Activated T-cell treated with anti-CD3 and anti-CD28 coated beads for 24 hours (primary cell): ENCODE data around the gene CYREN.
"Not testable (repeated sequence)": the region's sequence is repeated elsewhere in the genome, so short reads cannot be mapped to it uniquely, and the experiment has no call there.

Source experiments
- DNase-seq: peaks from one replicate; pipeline ENCODE4 v3.0.0-alpha.2; 2020; ENCODE audit warnings: low read depth

The CYREN gene

DNA sequence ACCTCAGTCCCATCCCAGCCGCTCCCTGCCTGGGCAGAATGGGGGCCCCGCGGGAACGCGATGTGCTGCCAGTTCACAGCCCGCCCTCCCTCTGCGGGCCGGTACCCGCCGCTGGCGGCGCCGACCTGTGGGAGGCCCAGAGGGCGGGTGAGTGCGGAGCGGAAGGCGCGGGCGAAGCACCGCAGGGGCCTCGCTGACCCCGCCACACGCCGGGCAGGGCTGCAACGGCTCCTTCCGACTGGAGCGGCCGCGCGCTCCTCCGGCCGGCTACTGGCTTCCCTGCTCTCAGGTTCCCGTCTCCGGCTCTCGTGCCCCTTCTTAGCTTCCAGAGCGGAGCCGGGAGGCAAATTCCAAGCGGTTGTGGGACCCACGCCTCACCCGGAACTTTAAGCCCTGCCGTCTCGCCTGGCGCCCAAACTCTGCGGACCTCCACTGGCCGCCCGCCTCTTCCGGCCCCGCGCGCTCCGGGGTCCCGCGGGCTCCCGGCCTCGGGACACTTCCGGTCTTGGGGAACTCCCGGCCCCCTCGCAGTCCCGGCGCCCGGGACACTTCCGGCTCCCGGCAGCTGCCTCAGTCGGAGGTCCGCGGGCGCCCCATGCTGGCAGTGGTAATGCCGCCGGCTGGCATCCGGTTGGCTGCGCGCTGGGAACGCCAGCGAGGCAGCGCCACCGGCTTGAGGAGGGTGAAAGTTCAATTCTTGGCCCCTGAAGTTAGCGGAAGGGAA lies at the start of gene CYREN:
TSS of gene CYREN (minus strand) at position 434 of the 724 bp plus-strand sequence. CDS start 1,785 bp downstream, outside the sequence.
- DNase-seq, result peak; percentile 93

DNA sequence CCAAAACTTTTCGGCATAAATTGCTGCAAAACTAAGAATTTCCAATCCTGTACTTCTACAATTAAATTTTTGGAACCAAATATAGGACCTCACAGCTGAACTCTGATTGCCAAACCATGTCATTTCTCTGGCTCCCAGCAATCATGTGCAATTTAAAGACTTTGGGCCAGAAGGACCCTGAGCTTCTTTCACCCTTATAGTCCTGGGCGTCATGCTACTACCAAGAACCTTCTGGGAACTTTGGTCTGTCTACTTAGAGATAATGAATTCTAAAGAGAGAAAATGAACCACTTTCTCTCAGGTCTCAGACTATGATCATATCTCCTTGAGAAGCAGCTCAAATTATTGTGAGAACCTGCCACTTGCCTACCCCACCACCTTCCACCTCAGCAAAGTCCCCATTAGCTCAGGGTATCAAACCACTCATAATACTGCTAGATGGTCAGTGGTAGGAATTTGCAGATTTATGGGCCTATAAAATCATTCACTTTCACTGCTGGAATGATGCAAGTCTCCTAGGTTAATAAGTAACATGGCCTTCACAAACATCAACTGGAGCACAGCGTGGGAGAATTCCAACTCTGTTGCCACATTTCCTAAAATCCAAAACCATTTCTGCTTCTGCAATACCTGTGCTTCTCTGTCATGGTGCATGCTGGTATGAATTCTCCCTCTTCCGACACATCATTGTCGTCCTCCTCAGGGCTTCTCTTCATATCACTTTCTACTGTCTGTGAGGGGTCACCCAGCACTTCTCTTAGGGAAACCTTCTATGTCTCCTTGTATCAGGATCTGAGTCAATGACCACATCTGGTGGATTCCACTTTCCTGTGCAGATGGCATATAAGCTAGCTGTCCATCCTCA lies 47.4 kb upstream of the CYREN start:
- no peak for DNase-seq

- DNase-seq, result no peak
These were observed 45.2 kb upstream of the CYREN start for GRCh38 chr7:135215698-135216097.

- DNase-seq, result no peak
These were observed 44.7 kb upstream of the CYREN start for GRCh38 chr7:135215180-135215579.

- no peak for DNase-seq
These were observed 43.3 kb upstream of the CYREN start for GRCh38 chr7:135213831-135214230.

DNA sequence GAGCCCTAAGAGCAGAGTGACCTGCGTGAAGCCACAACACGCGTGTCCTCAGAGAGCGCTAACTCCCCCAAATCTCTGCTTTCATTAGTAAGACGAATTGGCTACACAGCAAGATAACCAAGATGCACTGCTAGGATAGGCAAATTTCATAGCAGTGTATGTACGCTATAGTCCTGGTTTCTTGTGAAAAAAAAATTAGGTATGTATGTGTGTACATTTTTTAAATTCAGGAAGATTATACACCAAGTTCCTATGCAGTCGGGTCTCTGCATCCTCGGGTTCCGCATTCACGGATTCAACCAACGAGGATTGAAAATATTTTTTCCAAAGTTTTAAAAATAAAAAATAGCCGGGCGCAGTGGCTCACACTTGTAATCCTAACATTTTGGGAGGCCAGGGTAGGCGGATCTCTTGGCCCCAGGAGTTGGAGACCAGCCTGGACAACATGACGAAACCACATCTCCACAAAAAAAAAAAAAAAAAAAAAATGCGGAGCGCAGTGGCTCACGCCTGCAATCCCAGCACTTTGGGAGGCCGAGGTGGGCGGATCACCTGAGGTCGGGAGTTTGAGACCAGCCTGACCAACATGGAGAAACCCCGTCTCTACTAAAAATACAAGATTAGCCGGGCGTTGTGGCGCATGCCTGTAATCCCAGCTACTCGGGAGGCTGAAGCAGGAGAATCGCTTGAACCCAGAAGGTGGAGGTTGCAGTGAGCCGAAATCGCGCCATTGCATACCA lies 41.6 kb upstream of the CYREN start:
- DNase-seq, result not testable (repeated sequence)

GRCh38 chr7:135211179-135211945 lies 40.9 kb upstream of the CYREN start, which contains the start of gene WDR91:
Gene WDR91, minus strand, starts transcription at chr7:135211526. Its CDS starts 24 bp downstream, at chr7:135211502.
- peak; percentile 97 for DNase-seq

DNA sequence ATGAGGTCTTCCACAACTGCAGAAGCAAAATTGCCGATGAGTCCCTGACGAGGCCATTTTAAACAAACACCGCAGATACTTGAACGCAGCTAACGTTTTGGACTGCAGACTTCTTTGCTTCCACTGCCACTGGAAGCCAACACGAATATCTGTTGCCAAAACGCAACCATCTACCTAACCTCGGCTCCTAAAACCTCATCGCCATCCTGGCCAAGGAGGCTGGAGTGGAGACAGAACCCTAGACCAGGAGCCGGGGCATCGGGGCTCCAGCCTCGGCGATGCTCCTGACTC lies 40.3 kb upstream of the CYREN start:
- DNase-seq, result peak; percentile 15

DNA sequence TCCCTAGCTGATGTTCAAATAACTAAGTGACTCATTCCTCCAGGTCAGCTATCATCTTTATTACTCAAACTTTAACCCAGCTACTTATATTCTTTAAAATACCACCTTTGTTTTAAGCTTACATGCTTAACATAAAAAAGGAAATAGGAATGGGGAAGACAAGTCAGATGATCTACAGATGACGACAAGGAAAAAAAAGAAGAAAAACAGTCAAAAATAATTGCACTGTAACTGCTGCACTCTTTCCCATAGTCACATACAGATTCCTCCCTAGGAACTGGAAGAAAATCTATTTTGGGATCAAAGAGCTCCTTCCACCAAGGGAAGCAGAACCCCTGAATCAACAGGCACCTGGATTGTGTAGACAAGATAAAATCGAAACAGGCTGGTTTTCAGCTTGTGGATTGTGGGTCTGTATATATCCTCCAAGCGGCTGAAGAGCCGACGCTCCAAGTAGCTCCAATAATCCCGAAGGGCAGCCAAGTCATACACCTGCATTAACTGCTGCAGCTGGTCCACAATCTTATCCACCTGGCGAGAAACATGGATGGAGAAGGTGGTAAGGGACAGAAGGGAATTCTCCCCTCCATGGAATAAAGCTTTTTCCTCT lies 38.8 kb upstream of the CYREN start:
- DNase-seq, result no peak

- DNase-seq, result no peak
These were observed 37.7 kb upstream of the CYREN start for GRCh38 chr7:135208102-135208793.

- no peak for DNase-seq
These were observed 37.0 kb upstream of the CYREN start for GRCh38 chr7:135207406-135208101.

- no peak for DNase-seq
These were observed 36.5 kb upstream of the CYREN start for GRCh38 chr7:135206941-135207391.

DNA sequence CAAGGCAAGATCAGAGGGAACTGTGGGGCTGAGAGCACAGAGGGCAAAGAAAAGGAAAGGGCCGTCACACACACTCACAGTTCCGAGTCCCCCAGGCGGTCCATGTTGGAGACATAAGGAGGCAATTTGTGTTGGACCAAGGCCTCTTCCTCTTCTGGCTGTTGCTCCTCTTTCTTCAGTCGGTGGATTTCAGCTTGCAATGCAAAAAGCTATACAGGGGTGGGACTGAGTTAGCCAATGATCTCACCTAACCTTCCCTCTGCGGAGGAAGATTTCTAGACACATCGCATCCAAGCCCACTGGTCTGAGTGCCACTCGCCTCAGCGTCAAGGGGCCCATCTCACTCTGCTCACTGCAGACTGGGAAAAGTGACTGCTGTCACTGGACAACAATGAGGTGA lies 35.3 kb upstream of the CYREN start:
- DNase-seq, result no peak

DNA sequence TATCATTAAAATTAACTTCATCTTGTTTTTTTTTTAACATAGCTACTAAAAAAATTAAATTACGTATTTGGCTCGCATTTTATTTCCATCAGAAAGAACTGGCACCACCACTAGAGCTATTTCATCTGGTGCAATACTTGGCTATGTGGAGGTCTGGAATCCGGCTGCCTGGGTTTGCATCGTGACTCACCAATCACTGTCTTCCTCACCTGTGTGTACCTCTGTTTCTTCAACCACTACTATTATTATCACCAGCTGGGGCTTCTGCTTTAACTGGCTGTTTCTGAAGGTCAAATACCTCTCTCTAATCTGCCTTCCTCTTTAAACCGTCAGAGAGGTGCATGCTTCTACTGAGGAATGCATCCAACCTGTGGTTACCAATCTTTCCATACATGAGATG lies 34.4 kb upstream of the CYREN start:
- DNase-seq, result no peak

DNA sequence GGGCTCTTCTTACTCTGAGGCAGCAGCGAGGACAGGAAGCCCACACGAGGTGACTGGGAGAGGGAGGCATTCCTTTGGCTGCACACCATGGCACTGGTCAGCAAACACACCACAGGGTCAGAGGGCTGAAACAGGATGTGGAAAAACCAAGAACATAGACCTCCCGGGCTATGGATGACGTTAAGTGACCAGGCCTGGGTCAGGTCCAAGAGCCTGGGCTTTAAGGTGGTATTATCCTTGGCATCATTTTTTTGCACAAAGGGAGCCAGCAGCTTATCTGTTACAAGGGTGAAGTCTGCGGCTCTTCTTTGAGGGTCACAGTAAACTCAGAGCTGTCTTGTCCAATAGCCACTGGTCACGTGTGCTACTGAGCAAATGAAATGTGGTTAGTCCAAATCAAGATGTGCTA lies 33.8 kb upstream of the CYREN start:
- DNase-seq, result no peak

- no peak for DNase-seq
These were observed 30.8 kb upstream of the CYREN start for GRCh38 chr7:135201350-135201749.

GRCh38 chr7:135200821-135201331 lies 30.4 kb upstream of the CYREN start:
- DNase-seq, result no peak

GRCh38 chr7:135199439-135199838 lies 28.9 kb upstream of the CYREN start:
- no peak for DNase-seq

DNA sequence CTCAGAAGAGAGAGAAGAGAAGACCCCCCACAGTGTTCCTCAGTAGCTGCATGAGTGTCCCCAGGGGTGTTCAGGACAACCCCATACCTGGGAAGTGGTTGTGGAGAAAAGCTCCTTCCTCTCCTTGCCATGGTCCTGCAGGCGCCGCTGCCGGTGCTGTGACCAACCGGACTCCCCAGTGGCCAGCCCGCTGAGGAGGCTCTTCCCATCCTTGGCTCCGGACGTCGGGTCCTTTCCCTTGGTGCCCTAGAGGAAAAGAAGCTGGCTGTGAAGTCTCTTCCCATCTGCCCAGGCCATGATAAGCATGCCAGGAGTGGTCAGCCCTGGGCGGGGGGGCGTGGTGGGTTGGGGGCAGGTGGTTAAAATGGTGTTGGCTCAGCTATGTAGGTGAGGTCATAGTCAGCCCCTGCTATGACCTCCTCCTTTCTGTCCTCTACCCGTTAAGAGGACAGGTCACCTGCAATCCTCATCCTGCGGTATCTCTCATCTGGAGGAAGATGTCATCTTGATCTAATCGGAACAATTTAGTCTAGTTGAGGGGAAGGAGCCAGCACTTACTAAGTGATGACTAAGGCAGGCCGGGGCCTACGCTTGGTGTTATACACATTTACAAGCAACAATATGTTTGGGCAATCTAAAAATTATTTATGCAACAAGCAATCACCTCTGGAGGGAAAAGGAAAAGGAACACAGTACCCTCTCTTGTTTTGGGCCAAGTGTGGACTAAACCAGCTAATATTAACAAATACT lies 27.6 kb upstream of the CYREN start:
- no peak for DNase-seq
